WTC11 (cell line): ENCODE results near the gene SYCP2L.
"Not testable (repeated sequence)": the region's sequence is repeated elsewhere in the genome, so short reads cannot be mapped to it uniquely, and the experiment has no call there.

ENCODE experiments used
- CBFB ChIP-seq: sonication (generic); formaldehyde crosslinking; IDR thresholded peaks from 2 replicates; pipeline ENCODE4 v1.8.1; 2022; ENCODE audit warnings: mild to moderate bottlenecking, low read depth, missing genetic modification reagents
- TF ChIP-seq, protein P1 (sequence below): fragments of 200-600 bp; IDR thresholded peaks from 2 replicates; pipeline ENCODE4 v1.8.0; 2022; ENCODE audit warnings: antibody characterized with exemption

DNA sequence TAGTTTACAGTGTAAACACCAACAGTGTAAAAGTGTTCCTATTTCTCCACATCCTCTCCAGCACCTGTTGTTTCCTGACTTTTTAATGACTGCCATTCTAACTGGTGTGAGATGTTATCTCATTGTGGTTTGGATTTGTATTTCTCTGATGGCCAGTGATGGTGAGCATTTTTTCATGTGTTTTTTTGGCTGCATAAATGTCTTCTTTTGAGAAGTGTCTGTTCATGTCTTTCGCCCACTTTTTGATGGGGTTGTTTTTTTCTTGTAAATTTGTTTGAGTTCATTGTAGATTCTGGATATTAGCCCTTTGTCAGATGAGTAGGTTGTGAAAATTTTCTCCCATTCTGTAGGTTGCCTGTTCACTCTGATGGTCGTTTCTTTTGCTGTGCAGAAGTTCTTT lies 98.1 kb downstream of the SYCP2L start:
- TF ChIP-seq, protein P1, sequence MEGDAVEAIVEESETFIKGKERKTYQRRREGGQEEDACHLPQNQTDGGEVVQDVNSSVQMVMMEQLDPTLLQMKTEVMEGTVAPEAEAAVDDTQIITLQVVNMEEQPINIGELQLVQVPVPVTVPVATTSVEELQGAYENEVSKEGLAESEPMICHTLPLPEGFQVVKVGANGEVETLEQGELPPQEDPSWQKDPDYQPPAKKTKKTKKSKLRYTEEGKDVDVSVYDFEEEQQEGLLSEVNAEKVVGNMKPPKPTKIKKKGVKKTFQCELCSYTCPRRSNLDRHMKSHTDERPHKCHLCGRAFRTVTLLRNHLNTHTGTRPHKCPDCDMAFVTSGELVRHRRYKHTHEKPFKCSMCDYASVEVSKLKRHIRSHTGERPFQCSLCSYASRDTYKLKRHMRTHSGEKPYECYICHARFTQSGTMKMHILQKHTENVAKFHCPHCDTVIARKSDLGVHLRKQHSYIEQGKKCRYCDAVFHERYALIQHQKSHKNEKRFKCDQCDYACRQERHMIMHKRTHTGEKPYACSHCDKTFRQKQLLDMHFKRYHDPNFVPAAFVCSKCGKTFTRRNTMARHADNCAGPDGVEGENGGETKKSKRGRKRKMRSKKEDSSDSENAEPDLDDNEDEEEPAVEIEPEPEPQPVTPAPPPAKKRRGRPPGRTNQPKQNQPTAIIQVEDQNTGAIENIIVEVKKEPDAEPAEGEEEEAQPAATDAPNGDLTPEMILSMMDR, result not testable (repeated sequence)
- not testable (repeated sequence) for TF ChIP-seq CBFB (CRISPR knock-in tag)
